HG02852 (cell line): Measurements from ENCODE around the gene INPP4B.

Source experiments
- ATAC-seq: cut with Tn5 transposase; IDR thresholded peaks from one replicate; pipeline ENCODE4 v1.9.1; 2021; ENCODE audit warnings: mild to moderate bottlenecking, moderate library complexity; ENCODE audit not compliant: unreplicated experiment

INPP4B gene

DNA sequence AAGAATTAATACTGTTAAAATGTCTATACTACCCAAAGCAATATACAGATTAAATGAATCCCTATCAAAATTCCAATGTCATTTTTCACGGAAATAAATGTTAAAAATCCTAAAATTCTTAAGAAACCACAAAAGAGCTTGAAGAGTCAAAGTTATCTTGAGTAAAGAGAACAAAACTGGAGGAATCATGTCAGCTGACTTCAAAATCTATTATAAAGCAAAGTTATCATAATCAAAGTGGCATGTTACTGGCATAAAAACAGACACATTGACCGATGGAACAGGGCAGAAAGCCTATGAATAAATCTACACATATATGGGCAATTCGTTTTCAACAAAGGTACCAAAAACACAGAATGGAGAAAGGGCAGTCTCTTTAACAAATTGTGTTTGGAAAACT, 579.0 kb downstream of the INPP4B start:
- ATAC-seq: no peak

DNA sequence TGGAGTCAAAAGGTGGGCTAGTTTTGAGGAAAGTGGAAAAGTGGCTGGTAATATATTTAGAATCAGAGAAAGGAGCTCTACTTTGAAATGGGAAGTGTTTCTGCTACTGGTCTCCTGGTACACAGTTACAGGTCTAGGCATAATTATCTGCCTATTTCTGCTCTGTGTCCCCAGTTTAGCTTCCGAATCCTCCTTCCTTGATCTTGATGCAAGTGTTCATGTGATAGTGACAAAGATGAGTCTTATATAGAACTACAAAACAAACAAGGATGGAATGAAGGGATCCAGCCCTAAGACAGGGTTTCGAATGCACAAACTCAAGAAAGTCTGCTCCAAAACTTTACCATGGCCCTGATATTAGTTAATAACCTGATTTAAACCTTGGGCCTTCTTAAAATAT, 580.2 kb downstream of the INPP4B start:
- no peak for ATAC-seq

DNA sequence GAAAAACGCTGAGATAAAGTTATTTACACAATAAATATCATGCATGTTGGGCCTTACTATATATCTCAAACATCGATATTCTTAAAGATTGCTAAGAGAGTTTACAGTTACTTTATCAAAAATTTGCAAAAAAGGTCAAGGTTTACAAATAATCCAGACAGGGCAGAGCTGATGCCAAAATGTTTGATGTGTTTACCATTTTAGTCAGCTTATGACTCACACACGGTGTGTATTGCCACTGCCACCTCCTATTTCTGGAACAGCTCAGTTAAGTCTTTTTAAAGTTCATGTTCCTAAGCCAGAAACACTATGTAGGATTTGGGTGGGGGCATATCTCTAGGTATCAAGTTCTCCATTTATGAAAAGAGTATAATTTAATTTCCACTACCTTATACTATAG, 580.6 kb downstream of the INPP4B start:
- no peak for ATAC-seq

DNA sequence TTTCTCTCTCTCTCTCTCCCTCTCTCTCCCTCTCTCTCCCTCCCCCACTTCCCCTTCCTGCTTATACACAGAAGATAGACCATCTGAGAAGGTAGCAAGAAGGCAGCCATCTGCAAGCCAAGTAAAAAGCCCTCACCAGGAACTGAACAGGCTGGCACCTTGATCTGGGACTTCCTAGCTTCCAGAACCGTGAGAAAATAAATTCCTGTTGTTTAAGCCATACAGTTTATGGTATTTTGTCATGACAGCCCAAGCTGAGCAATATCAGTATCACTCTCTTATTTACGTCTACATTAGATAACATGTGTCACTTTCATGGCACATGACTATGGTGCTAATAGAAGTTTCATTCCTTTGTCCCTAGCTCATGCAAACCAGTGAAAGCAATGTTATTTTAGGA, 581.1 kb downstream of the INPP4B start:
- ATAC-seq: no peak

DNA sequence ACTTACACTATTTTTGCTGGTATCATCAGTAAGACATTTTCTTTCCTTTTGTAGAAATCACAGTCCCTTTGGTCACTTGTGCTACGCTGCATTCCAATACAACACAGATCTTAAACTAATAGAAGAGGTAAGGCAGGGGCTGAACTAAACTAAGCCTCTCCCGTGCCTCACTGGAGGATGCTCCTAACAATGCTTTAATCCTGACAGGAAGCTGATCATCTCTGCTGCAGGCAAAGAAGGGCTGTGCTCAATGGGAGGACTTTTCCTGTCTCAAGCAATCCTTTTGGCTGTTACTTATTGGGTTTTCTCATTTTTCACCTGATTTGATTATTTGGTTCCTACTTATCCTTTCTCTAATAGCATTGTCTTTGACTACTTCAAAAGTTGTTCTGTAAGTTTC, 583.1 kb downstream of the INPP4B start:
- no peak for ATAC-seq

DNA sequence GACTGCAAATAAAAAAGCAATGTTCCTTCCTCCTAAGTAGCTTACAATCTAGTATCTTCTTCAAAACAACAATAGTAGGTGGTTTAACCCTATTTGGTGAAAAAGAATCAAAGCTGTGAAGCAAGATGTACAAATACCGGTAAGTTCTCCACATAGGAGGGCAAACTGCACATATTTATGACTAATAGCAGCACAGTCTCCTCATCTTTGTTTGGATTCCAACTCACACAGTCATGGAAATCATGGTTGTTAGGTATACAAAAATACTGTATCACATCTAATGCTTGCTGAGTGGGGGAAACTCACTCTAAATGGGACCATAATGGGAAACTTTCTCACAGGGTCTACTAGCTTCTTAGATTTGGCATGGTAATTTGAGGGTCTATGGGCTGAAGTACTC, 597.2 kb downstream of the INPP4B start:
- ATAC-seq: no peak

DNA sequence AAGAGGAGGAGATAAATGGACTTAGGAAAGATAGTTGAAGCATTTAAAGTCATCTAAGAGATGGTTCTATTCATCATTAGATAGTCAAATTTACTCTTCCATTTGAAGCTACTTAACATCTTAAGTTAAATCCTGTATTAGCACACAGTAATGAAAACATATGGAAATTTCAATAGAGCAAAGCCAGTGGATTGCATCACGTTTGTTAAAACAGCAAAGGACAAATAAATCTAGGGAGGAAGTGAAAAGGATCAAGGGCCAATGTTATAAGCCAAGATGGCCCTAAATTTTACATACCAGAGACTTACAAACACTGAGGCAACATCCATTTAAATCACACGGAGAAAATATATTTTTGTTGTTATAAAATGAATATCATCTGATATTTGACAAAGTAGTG, 602.8 kb downstream of the INPP4B start:
- no peak for ATAC-seq

DNA sequence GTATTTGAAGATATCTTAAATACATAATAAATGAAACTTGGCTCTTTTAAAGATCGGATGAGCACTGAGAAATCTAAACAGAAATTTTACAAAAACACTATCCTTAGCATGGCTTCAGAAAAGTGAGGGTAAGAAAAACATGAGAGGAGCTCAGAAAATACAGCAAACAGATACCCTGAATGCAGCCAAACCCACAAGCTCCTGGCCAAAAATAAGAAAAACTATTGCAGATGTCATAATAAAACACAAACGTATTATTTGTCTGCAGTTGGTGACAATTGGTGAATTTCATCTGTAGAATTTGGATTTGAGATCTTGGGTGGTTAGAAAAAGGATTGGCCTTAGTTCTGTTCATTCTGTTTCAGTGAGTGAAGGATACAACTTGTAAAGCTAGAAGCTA, 603.9 kb downstream of the INPP4B start:
- ATAC-seq: no peak

DNA sequence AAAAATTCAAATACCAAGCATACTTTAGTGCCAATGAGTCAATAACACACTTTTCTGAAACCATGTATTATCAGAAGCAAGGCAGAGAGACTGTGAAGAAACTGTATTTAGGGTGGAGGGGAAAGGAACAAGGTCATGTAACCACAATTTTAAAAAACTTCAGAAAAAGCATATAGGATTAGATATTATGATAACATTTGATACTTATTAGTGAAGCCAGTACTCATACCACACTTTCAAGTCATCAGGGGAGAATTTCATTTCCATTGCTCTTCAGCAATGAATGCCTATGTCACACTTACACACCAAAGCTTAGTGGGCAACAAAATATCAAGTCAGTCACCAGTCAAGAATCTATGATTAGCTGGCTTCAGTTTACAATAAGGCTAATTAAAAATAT, 607.5 kb downstream of the INPP4B start:
- ATAC-seq: no peak

DNA sequence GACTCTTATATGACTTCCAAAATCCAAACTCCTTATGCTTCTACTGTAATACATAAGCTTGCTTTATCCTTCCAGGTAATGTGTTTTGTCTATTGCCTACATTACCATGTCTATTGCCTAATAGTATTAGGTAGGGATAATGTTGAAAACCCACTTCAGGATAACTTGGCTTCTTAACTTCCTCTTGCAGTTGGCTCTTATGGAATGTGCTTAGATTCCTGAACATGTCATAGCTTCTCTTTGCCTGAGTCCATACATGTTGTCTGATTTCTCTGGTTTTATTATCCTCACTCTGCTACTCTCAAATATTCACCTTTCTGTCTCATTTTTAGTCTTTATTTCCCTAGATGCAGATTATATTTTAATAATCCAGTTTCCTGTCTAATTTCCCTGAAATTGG, 609.8 kb downstream of the INPP4B start:
- no peak for ATAC-seq

DNA sequence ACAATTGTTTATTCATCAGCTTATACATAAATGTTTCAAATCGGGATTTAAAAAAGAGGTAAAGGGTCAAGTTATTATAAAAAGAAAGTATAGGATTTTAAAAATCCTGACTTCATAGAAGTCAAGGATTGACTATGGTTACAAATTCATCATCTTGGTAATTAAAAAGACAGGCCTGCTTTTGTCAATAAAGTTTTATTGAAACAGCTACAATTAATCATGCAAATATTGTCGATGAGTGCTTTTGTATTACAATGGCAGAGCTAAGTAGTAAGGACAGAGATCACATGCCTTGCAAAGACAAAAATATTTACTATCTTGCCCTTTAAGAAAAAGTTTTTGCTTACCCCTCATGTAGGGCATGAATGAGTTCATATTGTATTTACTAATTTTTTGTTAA, 614.3 kb downstream of the INPP4B start:
- ATAC-seq: no peak

DNA sequence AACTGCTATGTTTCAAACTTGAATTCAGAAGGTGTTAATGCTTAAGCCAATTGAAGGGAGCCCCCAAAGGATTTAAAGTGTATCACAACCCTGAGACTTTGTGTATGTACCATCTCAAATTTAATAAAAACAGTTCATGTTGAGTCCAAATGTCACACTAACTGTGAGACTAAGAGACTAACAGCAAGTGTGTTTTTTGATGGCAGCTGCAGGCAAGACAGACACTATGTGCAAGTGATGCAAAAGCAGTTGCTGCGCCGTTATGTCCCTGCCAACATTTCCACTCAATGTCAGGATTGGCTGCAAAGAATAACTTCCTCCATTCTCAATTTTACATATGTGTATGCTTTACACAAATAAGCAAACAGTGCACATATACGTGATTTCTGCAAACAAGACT, 615.1 kb downstream of the INPP4B start:
- ATAC-seq: no peak

DNA sequence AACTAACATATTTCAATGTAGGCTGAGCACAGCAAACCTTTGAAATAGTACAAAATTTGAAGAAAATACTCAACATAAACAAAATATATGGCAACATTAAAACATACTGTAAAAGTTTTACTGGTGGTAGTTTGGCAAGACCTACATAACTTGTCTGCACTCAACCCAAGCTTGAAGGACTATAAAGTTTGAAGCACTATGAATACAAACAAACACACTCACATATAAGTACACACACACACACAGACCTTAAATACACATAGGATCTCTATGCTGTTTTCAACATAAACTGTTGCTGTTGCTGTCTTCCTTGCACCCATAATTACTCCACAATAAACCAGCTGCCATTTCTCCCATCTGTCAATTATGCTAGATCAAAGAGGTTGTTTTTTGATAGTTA, 620.1 kb downstream of the INPP4B start:
- no peak for ATAC-seq

DNA sequence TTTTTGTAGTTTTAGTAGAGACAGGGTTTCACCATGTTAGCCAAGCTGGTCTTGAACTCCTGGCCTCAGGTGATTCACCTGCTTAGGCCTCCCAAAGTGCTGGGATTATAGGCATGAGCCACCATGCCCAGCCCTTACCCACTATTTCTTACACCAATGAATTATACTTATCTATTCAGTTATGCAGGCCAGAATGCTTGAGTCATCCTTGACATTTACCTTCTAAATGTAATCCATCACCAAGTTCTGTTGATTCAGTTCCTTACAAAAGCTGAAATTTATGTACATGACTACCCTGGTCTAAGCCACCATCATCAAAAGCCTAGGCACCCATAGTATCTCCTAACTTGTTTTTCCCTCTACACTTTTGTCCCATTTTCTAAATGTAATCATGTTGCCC, 624.0 kb downstream of the INPP4B start:
- ATAC-seq: no peak

DNA sequence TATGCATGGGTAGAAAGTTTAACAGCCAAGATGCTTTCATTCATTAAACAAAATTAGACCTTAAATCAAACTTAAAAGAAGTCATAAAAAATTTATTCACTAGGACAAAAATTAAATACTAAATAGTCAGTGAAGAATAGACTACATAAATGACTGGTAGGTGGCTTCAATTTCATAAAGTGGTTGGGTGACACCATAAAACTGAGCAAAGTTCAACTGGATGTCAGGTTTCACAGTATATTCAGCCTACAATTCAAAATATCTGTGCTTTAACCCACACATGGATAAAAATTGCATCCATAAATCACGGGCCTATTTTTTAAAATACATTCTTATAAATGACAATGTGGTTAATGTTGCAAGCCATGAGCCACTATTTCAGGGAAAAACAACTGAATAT, 627.4 kb downstream of the INPP4B start:
- no peak for ATAC-seq

DNA sequence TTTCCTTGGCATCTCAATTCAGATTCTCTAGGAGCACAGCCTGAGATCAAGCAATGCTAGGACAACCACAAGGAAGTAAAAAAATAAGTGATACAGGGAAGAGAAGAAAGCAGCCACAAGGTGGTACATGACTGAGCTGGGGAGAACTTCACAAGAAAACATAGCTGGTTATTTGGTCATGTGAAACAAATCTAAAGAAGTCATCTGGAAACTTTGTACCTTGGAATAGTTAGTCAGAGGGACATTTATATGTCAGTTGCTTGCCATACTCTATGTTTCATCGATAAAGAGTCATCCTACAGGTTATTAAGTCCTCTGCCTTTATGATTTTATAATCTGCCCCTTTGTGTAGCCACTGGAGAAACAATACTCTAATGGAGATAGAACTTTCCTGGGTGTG, 634.7 kb downstream of the INPP4B start:
- no peak for ATAC-seq

DNA sequence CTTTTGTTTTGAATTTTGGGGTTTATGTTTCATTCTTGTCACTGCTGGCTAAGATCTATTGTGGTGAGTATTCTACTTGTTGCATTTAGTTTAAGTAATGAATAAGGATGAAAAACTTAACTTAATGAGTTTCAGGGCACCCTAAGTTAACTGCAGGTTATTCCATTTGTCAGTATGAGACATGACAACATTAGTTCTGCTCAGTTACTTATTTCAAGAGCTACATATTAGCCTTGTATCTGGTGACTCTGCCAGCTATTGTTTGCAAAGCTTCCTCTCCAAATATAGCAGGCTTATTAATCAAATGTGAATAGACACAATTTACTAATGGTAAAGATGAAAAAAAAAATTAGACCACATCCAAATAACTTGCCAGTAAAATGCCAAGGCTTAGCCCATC, 642.6 kb downstream of the INPP4B start:
- ATAC-seq: no peak

DNA sequence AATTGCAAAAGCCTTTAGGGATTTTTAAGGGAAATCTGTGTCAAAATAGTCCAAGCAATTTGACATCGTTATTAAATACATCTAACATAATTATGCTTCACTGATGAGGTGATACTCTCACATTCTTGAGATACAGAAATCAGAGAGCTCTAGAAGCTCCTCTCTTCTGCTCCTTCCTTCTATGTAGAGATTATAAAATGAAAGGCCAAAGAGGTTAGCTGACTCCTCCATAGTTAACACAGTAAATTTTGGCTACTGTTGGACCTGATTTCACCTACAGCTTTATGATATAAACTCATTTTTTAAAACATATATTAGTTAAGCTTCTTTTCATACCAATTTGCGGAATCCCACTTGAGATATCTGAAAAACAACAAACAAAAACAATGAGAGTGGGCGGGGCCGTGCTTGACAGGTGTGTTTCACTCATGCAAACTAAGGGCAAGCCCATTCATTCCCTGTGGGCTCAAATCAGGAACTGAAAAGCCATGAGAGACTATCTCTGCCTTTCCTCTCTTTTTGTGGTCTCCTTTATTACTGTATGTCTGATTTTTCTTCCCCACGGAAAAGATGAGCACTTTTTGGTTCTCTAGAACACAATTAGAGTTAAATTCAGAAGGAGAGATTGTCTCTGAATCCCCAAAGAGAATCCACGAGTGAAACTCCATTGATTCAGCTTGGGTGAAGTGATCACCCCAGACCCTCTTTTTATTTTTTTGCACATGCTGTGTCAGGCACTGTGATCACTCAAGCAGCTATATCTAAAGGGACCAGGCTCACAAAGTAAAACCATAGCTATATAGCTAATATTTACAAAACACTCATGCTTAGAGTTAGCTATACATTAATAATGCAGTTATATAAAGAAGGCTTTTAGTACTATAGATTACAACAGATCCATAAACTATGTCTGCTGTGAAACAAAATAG, 643.4 kb downstream of the INPP4B start:
- ATAC-seq: peak; percentile 97

DNA sequence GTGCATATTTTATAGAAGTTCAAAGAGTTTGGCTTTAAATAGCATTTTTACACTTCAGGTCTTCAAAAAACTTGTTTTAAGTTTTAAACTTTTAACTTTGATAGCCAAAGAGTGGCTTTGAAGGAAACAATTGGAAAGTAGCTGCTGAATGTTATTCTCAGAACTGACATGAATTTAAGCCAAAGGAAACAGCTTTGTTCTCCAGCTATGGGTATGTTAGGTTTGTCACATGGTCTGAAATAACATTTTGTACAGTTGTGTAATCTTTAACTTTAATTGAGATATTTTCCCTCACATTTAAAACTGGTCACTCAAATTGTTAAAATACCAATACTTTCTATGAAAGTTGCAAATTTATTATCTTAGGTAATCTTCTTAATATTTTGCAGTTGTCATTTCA, 645.1 kb downstream of the INPP4B start:
- no peak for ATAC-seq

DNA sequence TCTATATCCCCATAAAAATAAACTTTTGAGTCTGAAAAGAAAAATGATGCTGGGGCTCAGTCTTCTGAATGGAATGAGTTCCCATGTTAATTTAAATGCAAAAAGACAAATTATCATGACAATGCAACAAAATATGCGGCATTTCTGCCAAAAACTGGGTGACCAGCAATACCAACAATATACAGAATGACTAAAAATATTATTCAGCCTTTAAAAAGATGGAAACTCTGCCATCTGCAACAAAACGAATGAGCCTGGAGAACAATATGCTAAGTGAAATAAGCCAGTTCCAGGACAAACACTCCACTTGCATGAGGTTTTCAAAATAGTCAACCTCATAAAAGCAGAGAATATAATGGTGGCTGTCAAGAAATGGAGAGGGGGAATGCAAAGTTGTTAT, 651.2 kb downstream of the INPP4B start:
- ATAC-seq: no peak

DNA sequence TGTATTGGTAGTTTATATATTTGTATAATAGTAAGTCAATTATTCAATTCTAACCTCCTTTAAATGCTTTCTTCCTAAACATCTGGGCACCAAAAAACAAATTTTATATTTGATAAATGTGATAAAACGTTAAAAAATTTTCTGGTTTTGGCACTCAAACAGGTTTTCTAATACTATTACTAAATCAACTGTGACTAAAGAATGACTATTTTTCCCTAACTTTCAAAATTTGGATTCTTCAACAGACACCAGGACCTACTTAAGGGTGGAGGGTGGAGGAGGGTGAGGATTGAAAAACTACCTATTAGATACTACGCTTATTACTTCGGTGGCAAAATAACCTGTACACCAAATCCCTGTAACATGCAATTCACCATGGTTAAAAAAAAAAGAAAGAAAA, 654.2 kb downstream of the INPP4B start:
- no peak for ATAC-seq

DNA sequence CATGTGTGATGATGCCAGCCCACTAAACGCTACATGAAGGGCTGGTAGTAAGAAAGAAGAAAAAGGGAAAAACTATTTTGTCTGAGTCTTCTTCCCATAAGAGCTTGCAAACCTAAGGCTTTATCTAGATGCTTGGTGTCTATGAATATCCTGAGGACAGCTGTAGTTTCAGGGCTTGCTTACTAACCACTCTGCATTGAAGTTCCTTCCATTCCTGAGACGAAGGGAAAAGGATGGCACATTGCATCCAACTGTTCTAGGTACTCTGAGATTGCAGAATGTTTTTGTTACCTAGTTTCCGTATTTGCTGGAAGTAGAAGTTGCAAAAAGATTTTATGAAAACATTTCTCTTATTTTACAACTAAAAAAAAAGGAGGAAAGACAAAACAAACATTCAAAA, 665.1 kb downstream of the INPP4B start:
- ATAC-seq: no peak

DNA sequence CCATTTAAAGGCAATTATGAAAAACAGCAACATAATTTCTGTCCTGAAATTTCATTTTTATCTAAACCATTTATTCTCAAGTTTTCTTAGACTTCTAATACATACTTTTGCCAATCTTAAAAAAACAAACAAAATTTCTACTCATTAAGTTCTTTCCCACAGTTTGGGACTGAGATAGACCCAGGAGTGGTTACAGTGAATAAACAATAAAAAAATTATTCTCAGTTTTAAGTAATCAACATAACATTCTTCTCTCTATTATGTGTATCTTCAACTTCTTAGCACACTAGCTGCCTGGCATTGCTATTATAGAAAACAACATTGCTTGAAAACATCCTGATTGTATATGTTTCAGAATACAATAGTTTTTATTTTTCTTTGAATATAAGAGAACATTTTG, 676.9 kb downstream of the INPP4B start:
- no peak for ATAC-seq
